ENCODE measurements around the gene MRPL22. TPM values are rescaled to one million over a fixed set of nuclear protein-coding genes. Genes with fewer than 3 reads are reported as not detected.
"Not testable (repeated sequence)": the region's sequence is repeated elsewhere in the genome, so short reads cannot be mapped to it uniquely, and the experiment has no call there.

Gene MRPL22
- polyA plus RNA-seq, 3 donors, result 25.3 to 46.6 (median 38.0) TPM

DNA sequence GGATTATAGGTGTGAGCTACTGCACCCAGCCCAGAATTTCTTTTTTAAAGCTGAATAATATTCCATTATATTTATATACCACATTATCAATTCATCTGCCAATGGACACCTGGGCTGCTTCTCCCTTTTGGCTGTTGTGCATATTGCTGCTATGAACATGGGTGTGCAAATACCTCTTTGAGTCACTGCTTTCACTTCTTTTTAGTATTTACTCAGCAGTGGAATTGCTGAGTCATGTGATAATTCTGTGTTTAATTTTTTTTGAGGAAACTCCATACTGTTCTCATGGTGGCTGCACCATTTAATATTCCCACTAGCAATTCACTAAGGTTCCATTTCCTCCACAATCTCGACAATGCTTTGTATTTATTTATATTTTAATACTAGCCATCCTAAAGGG is 36.5 kb downstream of the MRPL22 start:
- no peak overlapping the region for H3K27ac ChIP-seq (ENCODE audit: low read depth, low read length)
- 71 to 83% (median 71%) methylated on average over 1 of the region's 1 CpG for WGBS, 3 donors

DNA sequence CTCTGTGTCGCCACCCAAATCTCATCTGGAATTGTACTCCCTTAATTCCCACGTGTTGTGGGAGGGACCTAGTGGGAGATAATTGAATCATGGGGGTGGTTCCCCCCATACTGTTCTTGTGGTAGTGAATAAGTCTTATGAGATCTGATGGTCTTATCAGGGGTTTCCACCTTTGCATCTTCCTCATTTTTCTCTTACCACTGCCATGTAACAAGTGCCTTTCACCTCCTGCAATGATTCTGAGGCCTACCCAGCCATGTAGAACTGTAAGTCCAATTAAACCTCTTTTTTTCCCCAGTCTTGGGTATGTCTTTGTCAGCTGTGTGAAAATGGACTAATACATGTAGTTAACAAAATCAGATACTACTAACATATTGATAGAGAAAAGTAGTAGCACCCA is 37.4 kb downstream of the MRPL22 start:
- H3K27ac ChIP-seq (ENCODE audit: low read depth, low read length), result not testable (repeated sequence)
- 79 to 97% (median 85%) methylated on average over 2 of the region's 2 CpGs for WGBS, 3 donors

DNA sequence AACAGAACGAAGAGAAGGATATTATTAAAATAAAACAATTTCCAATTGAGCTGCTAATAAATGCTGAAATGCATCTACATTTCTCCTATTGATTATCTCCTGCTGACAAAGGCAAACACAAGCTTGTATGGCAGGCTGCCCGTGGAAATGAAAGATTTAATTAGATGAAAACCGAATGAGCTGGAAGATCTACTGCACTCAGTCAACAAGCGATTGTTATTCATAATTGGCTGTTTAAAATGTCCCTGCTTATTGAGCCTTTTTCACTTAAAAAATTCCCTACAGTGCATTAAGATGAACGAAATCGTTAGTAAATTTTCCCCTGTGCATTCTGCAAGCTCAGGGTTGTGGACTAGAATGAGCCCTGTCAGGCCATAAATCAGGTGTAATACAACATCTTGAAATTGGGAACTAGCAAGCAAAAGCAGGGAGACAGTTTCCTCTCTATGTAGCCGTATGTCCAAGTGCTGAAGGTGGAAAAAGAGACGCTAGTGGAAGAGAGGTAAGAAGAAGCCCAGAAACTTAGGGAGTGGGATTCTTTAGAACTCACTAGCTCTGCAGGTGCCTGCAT is 44.2 kb downstream of the MRPL22 start:
- WGBS, 3 donors, result 56 to 60% (median 59%) methylated on average over 8 of the region's 8 CpGs

DNA sequence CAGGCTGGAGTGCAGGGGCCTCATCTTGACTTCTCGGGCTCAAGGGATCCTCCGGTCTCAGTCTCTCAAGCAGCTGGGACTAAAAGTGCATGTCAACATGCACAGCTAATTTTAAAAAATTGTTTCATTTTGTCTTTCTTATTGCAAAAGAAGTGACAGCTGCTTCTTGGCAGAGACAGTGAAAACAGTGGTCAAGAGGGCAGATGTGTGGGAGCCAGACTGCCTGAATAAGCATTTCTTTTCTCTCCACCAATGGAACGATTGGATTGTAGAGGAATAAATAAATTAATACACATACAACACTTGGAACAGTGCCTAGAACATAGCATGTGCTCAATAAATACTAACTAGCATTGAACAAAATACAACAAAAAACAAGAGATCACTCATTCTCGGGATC is 45.3 kb downstream of the MRPL22 start:
- H3K27ac ChIP-seq (ENCODE audit: low read depth, low read length), result no peak overlapping the region
- WGBS, 3 donors, result 66 to 74% (median 71%) methylated on average over 4 of the region's 4 CpGs

More for the DNA sequence above, 44.2 kb downstream of the MRPL22 start:
- H3K27ac ChIP-seq (ENCODE audit: low read depth, low read length), result no peak overlapping the region

DNA sequence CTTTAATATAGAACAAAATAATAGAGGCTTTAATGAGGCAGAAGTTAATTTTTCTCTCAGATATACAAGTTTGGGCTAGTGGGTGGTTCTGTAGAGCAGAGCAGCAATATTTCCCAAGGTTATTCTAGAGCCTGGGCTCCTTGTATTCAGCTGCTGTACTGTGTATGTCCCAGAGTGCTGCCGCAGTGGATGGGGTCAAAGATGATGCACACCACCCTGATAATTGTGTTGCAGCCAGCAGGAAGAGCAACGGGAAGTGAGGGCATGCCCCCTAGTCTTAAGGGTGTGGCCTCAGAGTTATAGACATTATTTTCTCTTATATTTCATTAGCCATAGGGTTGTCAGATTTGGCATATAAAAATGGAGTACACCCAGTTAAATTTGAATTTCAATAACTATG is 48.8 kb downstream of the MRPL22 start:
- no peak overlapping the region for H3K27ac ChIP-seq (ENCODE audit: low read depth, low read length)
- 36 to 59% (median 53%) methylated on average over 2 of the region's 2 CpGs for WGBS, 3 donors

DNA sequence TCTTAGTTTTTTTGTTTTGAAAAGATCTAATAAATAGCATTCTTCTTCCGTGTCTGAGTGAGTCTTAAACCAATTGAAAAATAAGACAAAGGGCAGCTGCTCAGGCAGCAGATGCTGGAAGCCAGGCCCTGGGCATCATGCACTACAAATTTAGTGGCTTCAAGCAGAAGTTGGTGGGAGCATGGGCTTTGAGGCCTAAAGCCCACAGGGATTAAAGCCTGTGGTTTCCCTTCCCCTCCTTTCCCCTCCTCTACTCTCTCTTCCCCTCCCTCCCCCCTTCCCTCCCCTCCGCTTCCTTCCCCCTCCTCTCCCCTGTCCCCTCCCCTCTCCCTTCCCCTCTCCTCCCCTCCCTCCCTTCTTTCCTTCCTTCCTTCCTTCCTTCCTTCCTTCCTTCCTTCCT is 52.6 kb downstream of the MRPL22 start:
- WGBS, 3 donors, result 43 to 74% (median 64%) methylated on average over 1 to 2 of the region's 2 CpGs
- no peak overlapping the region for H3K27ac ChIP-seq (ENCODE audit: low read depth, low read length)

DNA sequence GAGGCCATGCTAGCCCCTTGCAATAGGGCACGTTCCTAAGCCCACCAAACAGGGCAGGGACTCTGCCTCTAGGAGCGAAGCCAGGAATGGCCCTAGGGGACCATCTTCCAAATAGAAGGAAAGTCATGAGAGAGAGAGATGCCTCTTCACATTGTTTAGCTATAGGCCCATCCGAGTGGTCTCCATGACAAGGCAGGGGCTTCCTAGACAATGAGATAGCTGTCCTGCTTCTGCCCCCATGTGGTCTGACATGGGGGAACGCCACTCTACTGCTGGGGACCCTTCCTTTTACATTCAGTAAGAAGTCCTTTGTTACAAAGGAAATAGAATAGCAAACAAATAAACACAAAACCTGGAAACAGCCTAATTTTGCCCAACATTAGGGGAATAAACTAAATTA is 54.8 kb downstream of the MRPL22 start:
- 62 to 75% (median 73%) methylated on average over 4 of the region's 4 CpGs for WGBS, 3 donors
- no peak overlapping the region for H3K27ac ChIP-seq (ENCODE audit: low read depth, low read length)

DNA sequence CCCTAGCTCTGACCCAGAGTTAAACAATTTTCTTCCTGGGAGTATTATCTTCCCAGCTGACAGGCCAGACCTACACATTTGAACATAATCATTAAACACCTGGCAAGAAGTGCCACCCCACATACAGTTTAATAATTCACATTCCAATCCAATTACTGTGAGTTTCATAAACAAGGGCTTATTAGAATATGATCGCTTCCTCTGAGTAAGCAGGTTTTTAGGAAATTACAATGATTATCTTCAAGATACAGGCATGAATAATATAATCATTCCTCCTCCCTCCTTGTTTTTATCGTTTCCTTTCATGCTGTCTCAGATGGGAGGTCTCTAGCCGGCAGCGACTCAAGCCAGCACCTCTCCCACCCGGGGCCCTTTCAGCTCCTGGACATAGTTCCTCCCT is 56.9 kb downstream of the MRPL22 start:
- H3K27ac ChIP-seq (ENCODE audit: low read depth, low read length), result no peak overlapping the region
- 33 to 66% (median 62%) methylated on average over 5 of the region's 5 CpGs for WGBS, 3 donors

DNA sequence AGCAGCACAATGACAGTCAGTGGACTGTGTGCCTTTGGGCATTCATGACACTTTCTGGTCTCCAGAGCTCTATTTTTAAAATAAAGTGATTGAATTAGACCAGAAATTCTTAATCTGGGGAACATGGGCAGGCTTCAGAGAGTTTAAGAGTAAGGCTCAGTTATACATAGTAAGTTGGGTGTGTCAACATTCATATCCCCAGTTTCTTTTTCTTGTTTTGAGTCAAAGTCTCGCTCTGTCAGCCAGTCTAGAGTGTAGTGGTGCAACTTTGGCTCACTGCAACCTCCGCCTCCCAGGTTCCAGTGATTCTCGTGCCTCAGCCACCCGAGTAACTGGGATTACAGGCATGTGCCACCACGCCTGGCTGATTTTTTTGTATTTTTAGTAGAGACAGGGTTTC is 59.0 kb downstream of the MRPL22 start:
- 75 to 92% (median 90%) methylated on average over 5 of the region's 5 CpGs for WGBS, 3 donors
- H3K27ac ChIP-seq (ENCODE audit: low read depth, low read length), result no peak overlapping the region

DNA sequence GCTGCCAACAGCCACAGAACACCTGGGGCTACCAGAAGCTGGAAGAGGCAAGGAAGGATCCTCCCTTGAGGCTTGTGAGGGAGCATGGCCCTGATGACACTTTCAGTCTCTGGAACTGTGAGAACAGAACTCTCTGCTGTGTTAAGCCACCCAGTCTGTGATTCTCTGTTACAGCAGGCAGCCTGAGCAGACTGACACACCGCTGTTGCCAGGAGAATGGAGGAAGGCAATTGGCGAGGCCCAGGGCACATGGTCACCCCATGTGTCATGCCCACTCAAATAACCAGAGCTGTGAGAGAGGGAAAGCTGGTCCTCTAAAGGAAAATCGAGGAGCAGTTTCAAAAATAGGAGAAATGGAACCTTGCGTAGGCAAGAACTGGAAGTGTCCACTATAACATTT is 60.6 kb downstream of the MRPL22 start:
- H3K27ac ChIP-seq (ENCODE audit: low read depth, low read length), result no peak overlapping the region
- WGBS, 3 donors, result 83 to 94% (median 90%) methylated on average over 4 of the region's 4 CpGs

DNA sequence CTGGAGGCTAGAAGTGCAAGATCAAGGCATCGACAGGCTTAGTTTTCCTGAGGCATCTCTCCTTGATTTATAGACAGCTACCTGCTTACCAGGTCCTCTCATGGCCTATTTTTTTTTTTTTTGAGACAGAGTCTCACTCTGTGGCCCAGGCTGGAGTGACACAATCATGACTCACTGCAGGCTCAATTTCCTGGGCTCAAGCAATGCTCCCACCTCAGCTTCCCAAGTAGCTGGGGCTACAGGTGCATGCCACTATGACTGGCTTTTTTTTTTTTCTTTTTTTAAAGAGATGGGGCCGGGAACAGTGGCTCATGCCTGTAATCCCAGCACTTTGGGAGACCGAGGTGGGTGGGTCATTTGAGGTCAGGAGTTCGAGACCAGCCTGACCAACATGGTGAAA is 61.8 kb downstream of the MRPL22 start:
- 83 to 90% (median 83%) methylated on average over 4 of the region's 4 CpGs for WGBS, 3 donors

DNA sequence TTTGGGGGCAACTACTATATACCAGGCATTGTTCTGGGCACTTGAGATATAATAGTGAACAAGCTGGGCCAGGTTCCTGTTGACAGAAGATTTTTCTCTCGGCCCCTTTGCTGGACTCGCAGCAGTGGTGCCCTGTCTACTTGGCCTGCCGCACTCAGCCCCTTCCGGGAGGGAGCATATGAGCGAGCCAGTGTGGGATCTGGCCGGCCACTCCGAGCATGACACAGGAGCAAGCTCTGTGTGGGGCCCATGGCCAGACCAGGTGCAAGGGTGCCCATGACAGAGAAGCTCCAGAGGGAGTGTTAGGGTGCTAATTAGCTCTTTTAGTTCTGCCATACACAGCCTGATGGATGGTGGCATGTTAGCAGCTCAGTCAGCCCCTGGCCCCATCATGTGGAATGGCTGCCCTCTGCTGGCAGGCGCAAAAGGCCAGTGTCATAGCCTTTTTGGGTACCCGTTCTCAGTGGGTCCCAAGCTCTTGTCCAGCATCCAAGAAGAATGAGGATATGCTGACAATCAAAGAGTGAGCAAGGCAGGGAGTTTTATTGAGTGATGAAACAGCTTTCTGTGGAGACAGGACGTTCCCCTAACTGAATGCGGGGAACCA is 63.4 kb downstream of the MRPL22 start:
- 78 to 91% (median 83%) methylated on average over 11 of the region's 11 CpGs for WGBS, 3 donors
- H3K27ac ChIP-seq (ENCODE audit: low read depth, low read length), result no peak overlapping the region

More for the DNA sequence above, 61.8 kb downstream of the MRPL22 start:
- H3K27ac ChIP-seq (ENCODE audit: low read depth, low read length), result not testable (repeated sequence)

DNA sequence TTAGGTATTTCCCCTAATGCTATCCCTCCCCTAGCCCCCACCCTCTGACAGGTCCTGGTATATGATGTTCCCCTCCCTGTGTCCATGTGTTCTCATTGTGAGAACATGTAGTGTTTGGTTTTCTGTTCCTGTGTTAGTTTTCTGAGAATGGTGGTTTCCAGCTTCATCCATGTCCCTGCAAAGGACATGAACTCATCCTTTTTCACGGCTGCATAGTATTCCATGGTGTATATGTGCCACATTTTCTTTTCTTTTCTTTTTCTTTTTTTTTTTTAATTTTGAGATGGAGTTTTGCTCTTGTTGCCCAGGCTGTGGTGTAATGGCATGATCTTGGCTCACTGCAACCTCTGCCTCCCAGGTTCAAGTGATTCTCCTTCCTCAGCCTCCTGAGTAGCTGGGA is 65.4 kb downstream of the MRPL22 start:
- WGBS, 3 donors, result 67 to 84% (median 82%) methylated on average over 1 of the region's 1 CpG
- H3K27ac ChIP-seq (ENCODE audit: low read depth, low read length), result not testable (repeated sequence)

DNA sequence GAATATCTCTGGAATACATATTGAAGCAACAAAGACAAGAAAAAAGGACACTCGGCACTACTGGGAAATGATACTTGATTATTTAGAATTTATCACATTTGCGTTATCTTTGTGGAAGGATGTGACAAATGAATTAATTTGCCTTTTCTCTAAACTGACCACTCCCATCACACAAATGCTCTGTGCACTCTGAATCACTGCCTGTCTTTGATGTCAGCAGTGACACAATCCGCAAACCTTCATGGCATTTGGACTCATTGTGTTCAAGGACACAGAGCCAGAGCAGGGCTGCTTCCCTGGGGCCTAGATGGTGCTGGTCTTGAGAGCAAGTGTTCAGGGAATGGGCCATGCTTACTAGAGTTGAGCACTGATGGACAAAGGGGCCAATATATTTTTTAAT is 67.8 kb downstream of the MRPL22 start:
- WGBS, 3 donors, result 83 to 87% (median 87%) methylated on average over 3 of the region's 3 CpGs
- H3K27ac ChIP-seq (ENCODE audit: low read depth, low read length), result no peak overlapping the region

DNA sequence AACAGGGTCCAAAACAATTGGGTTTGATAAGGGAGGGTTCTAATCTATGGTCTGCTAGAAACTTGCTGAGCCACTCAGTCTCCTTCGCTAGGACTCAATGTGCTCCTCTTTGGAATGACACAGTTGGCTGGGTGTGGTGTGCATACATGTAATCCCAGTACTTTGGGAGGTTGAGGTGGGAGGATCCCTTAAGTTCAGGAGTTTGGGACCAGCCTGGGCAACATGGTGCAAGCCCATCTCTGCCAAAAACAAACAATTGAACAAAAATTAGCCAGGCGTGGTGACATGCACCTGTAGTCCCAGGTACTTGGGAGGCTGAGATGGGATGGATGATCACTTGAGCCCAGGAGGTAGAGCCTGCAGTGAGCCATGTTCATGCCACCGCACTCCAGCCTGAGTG is 70.0 kb downstream of the MRPL22 start:
- WGBS, 3 donors, result 80 to 94% (median 92%) methylated on average over 3 of the region's 3 CpGs
- no peak overlapping the region for H3K27ac ChIP-seq (ENCODE audit: low read depth, low read length)

DNA sequence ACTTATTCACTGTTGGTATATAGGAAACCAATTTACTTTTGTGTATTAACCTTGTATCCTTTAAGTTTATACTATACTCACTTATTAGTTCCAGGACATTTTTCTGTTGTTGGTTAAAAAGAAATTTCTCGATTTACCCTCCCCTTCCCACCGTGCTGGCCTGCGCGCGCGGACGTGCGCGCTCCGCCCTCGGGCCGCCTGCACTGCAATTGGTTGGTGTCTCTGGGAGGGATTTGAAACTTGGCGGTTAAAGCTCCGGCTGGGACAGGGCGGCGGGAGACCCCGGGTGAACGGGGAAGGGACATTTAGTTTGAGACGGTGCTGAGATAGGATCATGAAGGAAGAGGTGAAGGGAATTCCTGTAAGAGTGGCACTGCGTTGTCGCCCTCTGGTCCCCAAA is 72.7 kb downstream of the MRPL22 start, which contains the start of gene KIF4B:
TSS of gene KIF4B (plus strand) at position 230 of the 400 bp plus-strand sequence. CDS start at position 335, 105 bp downstream.
- WGBS, 3 donors, result 89 to 94% (median 93%) methylated on average over 21 of the region's 21 CpGs
- no peak within 1 kb of the TSS for H3K27ac ChIP-seq (ENCODE audit: low read depth, low read length)

DNA sequence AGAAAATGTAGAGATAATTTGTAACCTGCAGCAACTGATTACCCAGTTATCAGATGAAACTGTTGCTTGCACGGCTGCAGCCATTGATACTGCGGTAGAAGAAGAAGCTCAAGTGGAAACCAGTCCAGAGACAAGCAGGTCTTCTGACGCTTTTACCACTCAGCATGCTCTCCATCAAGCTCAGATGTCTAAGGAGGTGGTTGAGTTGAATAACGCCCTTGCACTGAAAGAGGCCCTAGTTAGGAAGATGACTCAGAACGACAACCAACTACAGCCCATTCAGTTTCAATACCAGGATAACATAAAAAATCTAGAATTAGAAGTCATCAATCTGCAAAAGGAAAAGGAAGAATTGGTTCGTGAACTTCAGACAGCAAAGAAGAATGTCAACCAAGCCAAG is 74.4 kb downstream of the MRPL22 start:
- WGBS, 3 donors, result 70 to 73% (median 71%) methylated on average over 6 of the region's 6 CpGs
- no peak overlapping the region for H3K27ac ChIP-seq (ENCODE audit: low read depth, low read length)

DNA sequence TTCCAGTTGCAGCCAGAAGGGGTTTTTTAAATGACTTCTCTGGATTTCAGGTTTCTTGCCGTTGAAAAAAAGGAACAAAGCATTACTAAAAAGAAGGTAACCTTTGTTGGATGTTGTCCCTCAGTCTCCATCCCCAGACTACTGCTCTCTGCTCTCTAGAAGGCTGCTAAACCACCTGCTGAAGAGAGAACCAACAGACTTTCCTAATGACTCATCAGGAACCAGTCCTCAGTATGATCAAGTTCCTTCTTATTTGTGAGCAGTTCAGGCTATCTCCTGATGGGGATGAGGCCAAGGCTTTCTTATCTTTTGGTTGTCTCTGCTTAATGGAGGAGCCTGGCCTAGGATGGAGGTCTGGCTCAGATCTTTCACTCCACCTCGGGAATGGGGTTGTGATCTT is 76.7 kb downstream of the MRPL22 start:
- no peak overlapping the region for H3K27ac ChIP-seq (ENCODE audit: low read depth, low read length)
- WGBS, 3 donors, result 57 to 73% (median 65%) methylated on average over 2 of the region's 2 CpGs

Data from adipose tissue (tissue), 3 donors.